Measurements from ENCODE around the gene UBE3C.
A peak's percentile ranks its signal among the peaks of the same experiment; 100 is the strongest.
"Not testable (repeated sequence)": the region's sequence is repeated elsewhere in the genome, so short reads cannot be mapped to it uniquely, and the experiment has no call there.

The UBE3C gene

DNA sequence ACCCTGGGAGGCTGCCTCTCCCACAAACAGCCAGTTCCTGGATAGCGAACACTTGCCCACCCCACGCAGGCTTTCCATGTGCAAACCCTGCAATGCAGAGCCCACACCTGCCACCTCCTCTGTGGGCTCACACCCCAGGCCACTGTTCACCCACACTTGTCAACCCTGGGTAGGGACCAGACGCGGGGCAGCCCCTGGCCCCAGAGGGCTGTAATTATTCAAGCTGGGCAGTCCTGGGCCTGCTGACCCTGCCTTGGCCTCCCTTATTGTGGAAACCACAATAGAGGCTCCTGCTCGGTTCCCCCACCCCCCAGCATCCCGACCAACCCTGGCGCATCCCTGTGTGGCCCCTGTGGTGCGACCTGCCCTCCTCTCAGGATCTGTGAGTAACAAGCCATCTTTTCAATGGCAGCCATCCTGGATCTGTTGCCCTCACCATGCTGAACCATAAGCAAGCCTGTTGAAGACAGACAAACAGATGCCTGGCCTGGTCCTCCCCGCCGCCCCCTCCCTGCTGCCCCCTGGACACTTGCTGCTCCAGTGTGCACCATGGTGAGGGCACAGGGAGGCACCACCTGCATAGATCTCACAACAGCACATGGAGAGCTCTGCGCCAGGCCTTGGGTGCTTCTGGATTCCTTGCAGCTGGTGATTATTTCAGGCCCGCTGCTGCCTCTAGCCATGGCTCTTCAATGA lies 15.8 kb upstream of the UBE3C start:
- Mint-ChIP-seq H3K4me1 (ENCODE audit: low read depth) (no peaks in the 10 kb centered on the region), H3K9me3 (no peaks in the 10 kb centered on the region), H3K36me3 (ENCODE audit: low read depth) (no peaks in the 10 kb centered on the region), H3K27ac (no peak overlapping the region), H3K27me3 (no peaks in the 10 kb centered on the region), H3K4me3 (no peak overlapping the region)
- no peak for DNase-seq

- H3K4me1 Mint-ChIP-seq (ENCODE audit: low read depth): no peaks in the 10 kb centered on the region
- H3K9me3 Mint-ChIP-seq: no peaks in the 10 kb centered on the region
- H3K27me3 Mint-ChIP-seq: peaks cover 5% of the 10 kb centered on the region
- H3K27ac Mint-ChIP-seq: no peak overlapping the region
- DNase-seq: no peak
- no peaks in the 10 kb centered on the region for H3K36me3 Mint-ChIP-seq (ENCODE audit: low read depth)
- H3K4me3 Mint-ChIP-seq: no peak overlapping the region
These were observed 14.0 kb upstream of the UBE3C start for GRCh38 chr7:157124690-157125089.

DNA sequence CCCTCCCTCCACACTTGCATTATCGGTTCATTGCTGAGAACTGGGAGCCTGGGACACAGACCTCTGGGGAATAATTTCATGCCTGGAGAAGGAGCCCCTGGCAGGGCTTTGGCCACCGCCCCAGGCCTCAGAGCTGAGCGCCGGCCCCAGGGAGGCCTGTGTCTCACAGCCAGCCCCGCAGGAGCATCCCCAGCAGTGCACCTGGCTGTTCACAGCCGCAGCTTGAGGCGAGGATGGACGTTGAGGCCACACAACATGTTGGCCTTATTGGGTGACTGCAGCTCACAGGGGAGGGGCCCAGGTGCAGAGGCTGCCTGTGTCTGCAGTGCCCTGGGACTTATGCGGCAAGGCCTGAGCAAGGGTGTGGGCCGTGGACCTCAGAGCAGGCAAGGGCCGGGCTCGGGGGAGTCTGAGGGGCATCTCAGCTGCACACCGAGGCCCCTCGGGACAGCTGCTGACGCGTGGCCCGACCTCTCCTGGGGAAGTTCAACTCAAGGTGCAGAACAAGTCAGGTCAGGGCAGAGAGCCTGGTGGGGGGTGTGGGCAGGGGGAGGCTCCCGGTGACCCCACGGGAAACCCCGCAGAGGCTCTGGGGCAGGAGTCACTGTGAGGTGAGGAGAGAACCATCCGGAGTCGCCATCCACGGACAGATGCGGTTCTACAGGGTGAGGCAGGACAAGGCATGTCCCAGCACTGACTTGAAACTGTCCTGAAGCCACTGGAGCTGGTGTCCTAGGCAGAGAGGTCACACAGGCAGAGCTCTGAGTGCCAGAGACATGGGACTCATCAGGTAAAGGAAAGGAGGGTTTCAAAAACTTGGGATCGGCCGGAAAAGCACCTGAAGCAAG lies 13.1 kb upstream of the UBE3C start:
- no peak for DNase-seq
- Mint-ChIP-seq H3K4me3 (no peak overlapping the region), H3K36me3 (ENCODE audit: low read depth) (no peaks in the 10 kb centered on the region), H3K27ac (no peak overlapping the region), H3K9me3 (no peaks in the 10 kb centered on the region), H3K4me1 (ENCODE audit: low read depth) (no peaks in the 10 kb centered on the region), H3K27me3 (peaks cover 11% of the 10 kb centered on the region)

DNA sequence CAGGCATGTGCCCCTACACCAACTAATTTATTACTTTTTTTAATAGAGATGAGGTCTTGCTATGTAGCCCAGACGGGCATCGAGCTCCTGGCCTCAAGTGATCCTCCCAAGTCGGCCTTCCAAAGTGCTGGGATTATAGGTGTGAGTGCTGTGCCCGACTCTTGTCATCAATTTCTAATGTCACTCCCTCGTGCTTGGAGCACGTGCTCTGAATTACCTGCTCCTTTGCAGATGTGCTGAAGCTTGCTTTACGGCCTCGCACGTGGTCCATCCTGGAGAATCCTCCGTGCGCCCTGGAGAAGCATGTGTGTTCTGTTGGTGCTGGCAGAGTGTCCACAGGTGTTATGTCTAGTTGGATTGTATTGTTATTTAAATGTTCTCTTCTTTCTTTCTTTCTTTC lies 11.8 kb upstream of the UBE3C start:
- H3K4me1 Mint-ChIP-seq (ENCODE audit: low read depth): no peaks in the 10 kb centered on the region

DNA sequence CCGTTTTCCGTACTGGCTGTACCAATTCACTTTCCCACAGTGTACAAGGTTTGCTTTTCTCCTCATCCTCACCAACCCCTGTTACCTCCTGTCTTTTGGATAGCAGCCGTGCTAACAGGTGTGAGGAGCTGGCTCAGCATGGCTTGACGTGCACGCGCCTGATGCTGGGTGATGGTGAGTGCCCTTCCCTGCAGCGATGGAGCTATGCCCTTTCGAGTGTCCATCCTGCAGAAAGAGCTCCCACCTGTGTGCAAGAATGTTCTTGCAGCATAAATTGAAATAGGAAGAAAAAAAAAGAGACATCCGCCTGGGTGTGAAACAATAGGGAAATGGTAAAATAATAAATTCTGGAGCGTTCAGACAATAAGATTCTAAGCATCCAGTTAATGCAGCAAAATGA lies 9.5 kb upstream of the UBE3C start:
- Mint-ChIP-seq H3K9me3 (no peaks in the 10 kb centered on the region), H3K27ac (no peak overlapping the region), H3K27me3 (peaks cover 14% of the 10 kb centered on the region), H3K4me1 (ENCODE audit: low read depth) (no peaks in the 10 kb centered on the region), H3K36me3 (ENCODE audit: low read depth) (no peaks in the 10 kb centered on the region), H3K4me3 (no peak overlapping the region)
- no peak for DNase-seq

More for the DNA sequence above, 11.8 kb upstream of the UBE3C start:
- no peaks in the 10 kb centered on the region for H3K36me3 Mint-ChIP-seq (ENCODE audit: low read depth)
- DNase-seq: no peak
- H3K27ac Mint-ChIP-seq: no peak overlapping the region
- peaks cover 14% of the 10 kb centered on the region for H3K27me3 Mint-ChIP-seq
- no peak overlapping the region for H3K4me3 Mint-ChIP-seq
- H3K9me3 Mint-ChIP-seq: no peaks in the 10 kb centered on the region

DNA sequence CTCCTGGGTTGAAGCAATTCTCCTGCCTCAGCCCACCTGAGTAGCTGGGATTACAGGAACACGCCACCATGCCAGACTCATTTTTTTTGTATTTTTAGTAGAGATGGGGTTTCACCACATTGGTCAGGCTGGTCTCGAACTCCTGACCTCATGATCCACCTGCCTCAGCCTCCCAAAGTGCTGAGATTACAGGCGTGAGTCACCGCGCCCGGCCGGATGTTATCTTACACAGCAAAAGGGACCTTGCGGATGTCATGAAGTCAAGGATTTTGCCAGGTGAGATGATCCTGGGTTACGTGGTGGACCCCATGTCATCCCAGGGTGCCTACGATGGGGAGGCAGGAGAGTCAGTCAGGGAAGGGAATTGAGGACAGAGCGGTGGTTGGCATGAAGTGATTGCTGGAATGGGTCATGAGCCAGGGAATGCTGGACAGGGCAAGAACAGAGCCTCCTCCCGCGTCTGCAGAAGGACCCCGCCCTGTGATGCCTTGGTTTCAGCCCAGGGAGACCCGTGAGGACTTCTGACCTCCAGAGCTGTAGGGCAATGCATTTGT lies 8.7 kb upstream of the UBE3C start:
- no peaks in the 10 kb centered on the region for H3K36me3 Mint-ChIP-seq (ENCODE audit: low read depth)
- no peak overlapping the region for H3K4me3 Mint-ChIP-seq
- no peak overlapping the region for H3K27ac Mint-ChIP-seq
- H3K9me3 Mint-ChIP-seq: no peaks in the 10 kb centered on the region
- no peaks in the 10 kb centered on the region for H3K4me1 Mint-ChIP-seq (ENCODE audit: low read depth)
- H3K27me3 Mint-ChIP-seq: peaks cover 14% of the 10 kb centered on the region
- no peak for DNase-seq

- peaks cover 14% of the 10 kb centered on the region for H3K27me3 Mint-ChIP-seq
- H3K4me3 Mint-ChIP-seq; H3K27ac Mint-ChIP-seq; H3K9me3 Mint-ChIP-seq; DNase-seq; H3K4me1 Mint-ChIP-seq (ENCODE audit: low read depth); H3K36me3 Mint-ChIP-seq (ENCODE audit: low read depth): not testable (repeated sequence)
These were observed 7.9 kb upstream of the UBE3C start for GRCh38 chr7:157130849-157131248.

- no peak overlapping the region for H3K27ac Mint-ChIP-seq
- no peaks in the 10 kb centered on the region for H3K36me3 Mint-ChIP-seq (ENCODE audit: low read depth)
These were observed 5.9 kb upstream of the UBE3C start for GRCh38 chr7:157132796-157133195.

DNA sequence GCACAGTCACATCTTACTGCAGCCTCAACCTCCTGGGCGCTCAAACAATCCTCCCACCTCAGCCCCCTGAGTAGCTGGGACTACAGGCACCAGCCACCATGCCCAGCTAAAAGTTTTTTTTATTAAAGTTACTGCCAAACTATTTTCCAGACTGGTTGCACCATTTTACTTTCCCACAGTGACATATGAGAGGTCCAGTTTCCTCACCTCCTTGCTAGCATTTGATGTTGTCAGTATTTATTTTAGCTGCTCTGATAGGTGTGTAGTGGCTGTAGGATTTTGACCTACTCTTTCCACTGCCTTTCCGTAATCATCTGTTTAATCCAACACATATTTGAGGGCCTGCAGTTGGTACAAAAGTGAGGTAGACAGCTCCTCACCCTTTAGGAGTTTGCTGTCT lies 5.4 kb upstream of the UBE3C start:
- Mint-ChIP-seq H3K4me1 (ENCODE audit: low read depth) (peaks cover 10% of the 10 kb centered on the region), H3K4me3 (no peak overlapping the region), H3K27ac (no peak overlapping the region), H3K9me3 (no peaks in the 10 kb centered on the region), H3K27me3 (peaks cover 14% of the 10 kb centered on the region), H3K36me3 (ENCODE audit: low read depth) (no peaks in the 10 kb centered on the region)
- no peak for DNase-seq

More at GRCh38 chr7:157132796-157133195, 5.9 kb upstream of the UBE3C start:
- no peak for DNase-seq
- peaks cover 6% of the 10 kb centered on the region for H3K4me1 Mint-ChIP-seq (ENCODE audit: low read depth)
- no peaks in the 10 kb centered on the region for H3K9me3 Mint-ChIP-seq
- no peak overlapping the region for H3K4me3 Mint-ChIP-seq
- H3K27me3 Mint-ChIP-seq: peaks cover 14% of the 10 kb centered on the region

GRCh38 chr7:157136372-157136771 lies 2.4 kb upstream of the UBE3C start:
- Mint-ChIP-seq H3K27me3 (peaks cover under 1% of the 10 kb centered on the region), H3K9me3 (no peaks in the 10 kb centered on the region), H3K4me1 (ENCODE audit: low read depth) (peaks cover 26% of the 10 kb centered on the region), H3K27ac (no peak overlapping the region), H3K36me3 (ENCODE audit: low read depth) (peaks cover 20% of the 10 kb centered on the region), H3K4me3 (no peak overlapping the region)
- DNase-seq: no peak

GRCh38 chr7:157138101-157138423 lies 664 bp upstream of the UBE3C start:
- no peak for DNase-seq
- Mint-ChIP-seq H3K27me3 (no peaks in the 10 kb centered on the region), H3K27ac (peak overlapping the region; percentile 92), H3K36me3 (ENCODE audit: low read depth) (peaks cover 37% of the 10 kb centered on the region), H3K4me3 (peak overlapping the region; percentile 76), H3K9me3 (no peaks in the 10 kb centered on the region), H3K4me1 (ENCODE audit: low read depth) (peaks cover 40% of the 10 kb centered on the region)

GRCh38 chr7:157139111-157139809 lies 534 bp downstream of the UBE3C start:
- Mint-ChIP-seq H3K9me3 (no peaks in the 10 kb centered on the region), H3K27me3 (no peaks in the 10 kb centered on the region), H3K4me3 (peak overlapping the region; percentile 84), H3K4me1 (ENCODE audit: low read depth) (peaks cover 52% of the 10 kb centered on the region), H3K27ac (peak overlapping the region; percentile 90), H3K36me3 (ENCODE audit: low read depth) (peaks cover 49% of the 10 kb centered on the region)
- no peak for DNase-seq

DNA sequence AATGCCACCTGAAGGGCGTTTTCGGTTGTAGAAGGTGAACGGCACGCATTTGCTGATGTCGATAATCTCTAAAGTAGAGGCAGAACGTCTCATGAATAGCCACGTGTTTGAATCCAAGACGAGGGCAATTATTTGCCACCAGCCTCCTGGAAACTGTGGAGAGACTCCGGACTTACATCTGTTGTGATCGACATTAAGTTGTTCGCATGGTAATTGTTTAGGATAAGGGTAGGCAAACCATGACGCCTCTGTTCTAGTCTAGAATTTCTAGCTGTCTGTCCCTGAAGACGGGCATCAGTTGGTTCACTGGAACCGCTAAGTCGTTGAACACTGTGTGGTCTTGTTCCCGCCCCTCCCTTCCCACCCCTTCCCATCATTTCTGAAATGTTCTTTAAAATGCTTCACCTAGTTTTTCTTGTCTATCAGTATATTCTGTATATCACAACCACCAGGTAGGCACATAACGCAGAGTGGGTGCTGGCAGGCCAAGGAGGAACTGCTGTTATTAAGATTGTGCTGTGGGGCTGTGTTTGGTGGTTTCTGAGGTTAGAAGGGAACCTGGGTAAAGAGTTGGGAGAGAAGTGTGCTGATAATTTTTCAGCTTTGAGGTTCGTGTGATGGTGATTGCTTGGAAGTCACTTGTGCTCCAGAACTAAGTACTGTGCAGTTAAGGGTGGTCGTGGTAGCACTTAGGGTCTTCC lies 1.2 kb downstream of the UBE3C start:
- Mint-ChIP-seq H3K4me1 (ENCODE audit: low read depth) (peaks cover 59% of the 10 kb centered on the region), H3K27ac (peak overlapping the region; percentile 90), H3K9me3 (no peaks in the 10 kb centered on the region), H3K27me3 (no peaks in the 10 kb centered on the region), H3K4me3 (peak overlapping the region; percentile 84), H3K36me3 (ENCODE audit: low read depth) (peaks cover 56% of the 10 kb centered on the region)
- DNase-seq: no peak

- H3K36me3 Mint-ChIP-seq (ENCODE audit: low read depth): peaks cover 61% of the 10 kb centered on the region
- no peak for DNase-seq
- no peaks in the 10 kb centered on the region for H3K9me3 Mint-ChIP-seq
- H3K4me3 Mint-ChIP-seq: peak overlapping the region; percentile 84
- H3K27ac Mint-ChIP-seq: peak overlapping the region; percentile 90
- peaks cover 64% of the 10 kb centered on the region for H3K4me1 Mint-ChIP-seq (ENCODE audit: low read depth)
- H3K27me3 Mint-ChIP-seq: no peaks in the 10 kb centered on the region
These were observed 1.8 kb downstream of the UBE3C start for GRCh38 chr7:157140511-157140905.

Data from activated T-cell treated with anti-CD3 and anti-CD28 coated beads, Interleukin-2, amount 50 U/mL, for 24 hours (primary cell).